Naive thymus-derived CD4-positive, alpha-beta T cell (primary cell): Measurements from ENCODE around the gene SMC5. TPM values are rescaled to one million over a fixed set of nuclear protein-coding genes. Genes with fewer than 3 reads are reported as not detected.

ENCODE experiments used
- ATAC-seq: fragments of 150-1000 bp; cut with Tn5 transposase; 2 replicates; pipeline ENCODE4 v1.10.0; 2021; ENCODE audit warnings: mild to moderate bottlenecking, moderate library complexity
- CTCF ChIA-PET: fragments of 350-600 bp; sonication (Branson Sonifier 250); formaldehyde crosslinking; loops from one replicate; lab custom pipeline; 2021; ENCODE audit warnings: antibody characterized with exemption; lab: Charles Lee
- POLR2A ChIA-PET: fragments of 350-600 bp; sonication (Branson Sonifier 250); formaldehyde crosslinking; loops from one replicate; lab custom pipeline; 2021; ENCODE audit warnings: antibody characterized with exemption, inconsistent platforms; lab: Charles Lee
- DNase-seq, 9 donors: peaks; one replicate each; pipeline versions ENCODE4 v3.0.0 to v3.0.0-alpha.2; 2020 to 2022; ENCODE audit warnings: mixed read lengths in 1 of 9
- H3K27ac ChIP-seq: one replicate; pipeline ENCODE4 v1.7.0; 2013; ENCODE audit warnings: mild to moderate bottlenecking, low read depth, low read length, moderate library complexity
- H3K27me3 ChIP-seq, 2 donors: one replicate each; pipeline ENCODE4 v1.7.0; 2013; ENCODE audit warnings: low read length in 2 of 2, mild to moderate bottlenecking in 2 of 2, moderate library complexity in 2 of 2; ENCODE audit not compliant: control insufficient read depth in 2 of 2, insufficient read depth in 2 of 2
- H3K36me3 ChIP-seq, 3 experiments: 1 replicate in 2 of 3; 2 replicates in 1 of 3; pipeline ENCODE4 v1.7.0; 2013; ENCODE audit warnings: low read length in 3 of 3, mild to moderate bottlenecking in 3 of 3, moderate library complexity in 1 of 3; ENCODE audit not compliant: insufficient read depth in 3 of 3, control insufficient read depth in 2 of 3
- H3K4me1 ChIP-seq, 2 donors: one replicate each; pipeline ENCODE4 v1.7.0; 2013; ENCODE audit warnings: low read length in 2 of 2, mild to moderate bottlenecking in 2 of 2, moderate library complexity in 1 of 2; ENCODE audit not compliant: control insufficient read depth in 2 of 2, insufficient read depth in 2 of 2
- H3K4me3 ChIP-seq: 2 replicates; pipeline ENCODE4 v1.7.0; 2013; ENCODE audit warnings: mild to moderate bottlenecking, low read length
- H3K9me3 ChIP-seq, 3 experiments: 1 replicate in 2 of 3; 2 replicates in 1 of 3; pipeline ENCODE4 v1.7.0; 2013; ENCODE audit warnings: low read length in 3 of 3; ENCODE audit not compliant: control insufficient read depth in 2 of 3
- H3K27ac Mint-ChIP-seq, 9 donors: one replicate each; pipeline ENCODE4 v1.8.0; 2020 to 2022; ENCODE audit warnings: mixed read lengths in 9 of 9, mild to moderate bottlenecking in 8 of 9, moderate library complexity in 5 of 9, inconsistent platforms in 2 of 9
- H3K27me3 Mint-ChIP-seq, 5 donors: one replicate each; pipeline ENCODE4 v1.8.0; 2021 to 2022; ENCODE audit warnings: mixed read lengths in 5 of 5, mild to moderate bottlenecking in 1 of 5
- H3K36me3 Mint-ChIP-seq, 5 donors: one replicate each; pipeline ENCODE4 v1.8.0; 2020 to 2022; ENCODE audit warnings: mixed read lengths in 5 of 5, mild to moderate bottlenecking in 3 of 5, inconsistent platforms in 1 of 5
- H3K4me1 Mint-ChIP-seq, 7 donors: one replicate each; pipeline ENCODE4 v1.8.0; 2020 to 2022; ENCODE audit warnings: mixed read lengths in 7 of 7, mild to moderate bottlenecking in 3 of 7, inconsistent platforms in 1 of 7
- H3K4me3 Mint-ChIP-seq, 10 donors: one replicate each; pipeline ENCODE4 v1.8.0; 2020 to 2022; ENCODE audit warnings: mild to moderate bottlenecking in 10 of 10, mixed read lengths in 10 of 10, moderate library complexity in 6 of 10, inconsistent platforms in 2 of 10
- H3K9me3 Mint-ChIP-seq, 11 donors: one replicate each; pipeline ENCODE4 v1.8.0; 2020 to 2022; ENCODE audit warnings: mixed read lengths in 11 of 11, mild to moderate bottlenecking in 4 of 11, inconsistent platforms in 1 of 11, moderate library complexity in 1 of 11
- intact Hi-C, 2 donors: fragments of 100-400 bp; cut with micrococcal nuclease; formaldehyde crosslinking; loops; one replicate each; pipeline ENCODE4 v1.15.1; 2023
- polyA plus RNA-seq, 2 donors: library from polyadenylated mRNA; unstranded; fragments of 300-500 nt; fragmentation: Illumina TruSeq; gene quantifications; one replicate each; pipeline ENCODE4 v1.2.3, GENCODE V29; 2021
- total RNA-seq, 6 experiments: library from RNA in 5 of 6; stranded (reverse) in 5 of 6; gene quantifications; 1 replicate in 5 of 6; 2 replicates in 1 of 6; pipeline ENCODE4 v1.2.3 and lab custom pipeline; 2021 to 2026

The SMC5 gene
- total and polyA plus RNA-seq, 7 experiments from 2014 or later, result 15.6 to 44.6 (median 29.6) TPM

DNA sequence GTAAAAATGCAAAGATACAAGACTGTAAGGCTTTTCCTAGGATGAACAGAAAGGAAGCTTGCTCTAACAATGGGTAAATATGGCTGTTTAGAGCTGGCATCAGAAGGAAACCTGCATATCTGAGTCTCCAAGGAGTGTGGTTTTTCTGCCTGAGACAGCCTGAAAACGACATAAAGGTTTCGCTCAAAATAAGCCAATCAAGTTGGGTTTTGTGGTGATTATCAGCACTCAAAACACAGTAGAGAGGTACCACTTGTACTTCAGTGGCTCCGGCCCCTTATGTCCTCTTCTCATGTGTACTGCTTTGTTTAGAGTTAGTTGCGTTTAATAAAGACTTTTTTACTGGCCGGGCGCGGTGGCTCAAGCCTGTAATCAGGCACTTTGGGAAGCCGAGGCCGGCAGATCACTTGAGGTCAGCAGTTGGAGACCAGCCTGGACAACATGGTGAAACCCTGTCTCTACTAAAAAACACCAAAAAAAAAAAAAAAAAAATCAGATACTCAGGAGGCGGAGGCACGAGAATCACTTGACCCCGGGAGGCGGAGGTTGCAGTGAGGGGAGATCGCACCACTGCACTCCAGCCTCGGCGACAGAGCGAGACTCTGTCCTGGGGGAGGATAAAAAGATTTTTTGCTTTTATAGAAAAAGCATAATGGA is 116.3 kb downstream of the SMC5 start:
- intact Hi-C loops, result no loop called here
- Histone ChIP-seq H3K9me3 (no peaks in the 10 kb centered on the region), H3K36me3 (no peaks in the 10 kb centered on the region), H3K27ac (no peak overlapping the region), H3K27me3 (no peaks in the 10 kb centered on the region), H3K4me3 (no peak overlapping the region), H3K4me1 (no peaks in the 10 kb centered on the region)
- Mint-ChIP-seq H3K9me3 (peaks cover 0 to 2% (median 0%) of the 10 kb centered on the region in 11 donors), H3K4me3 (no peak overlapping the region), H3K4me1 (no peaks in the 10 kb centered on the region), H3K27ac (no peak overlapping the region), H3K27me3 (no peaks in the 10 kb centered on the region), H3K36me3 (no peaks in the 10 kb centered on the region)
- DNase-seq (no peak), ATAC-seq (no peak)
- ChIA-PET CTCF (interaction anchor here (1.0 kb wide), 1 partner anchor 227 kb away, joined by 3 read pairs; no protein-coding TSS in a partner anchor), POLR2A (no interaction called here)

- Histone ChIP-seq H3K27me3 (no peaks in the 10 kb centered on the region), H3K36me3 (peaks cover 0 to 14% (median 5%) of the 10 kb centered on the region in 3 experiments), H3K4me3 (no peak overlapping the region), H3K9me3 (no peaks in the 10 kb centered on the region), H3K27ac (no peak overlapping the region), H3K4me1 (peaks cover 0 to 4% of the 10 kb centered on the region in 2 donors)
- Mint-ChIP-seq H3K27me3 (no peaks in the 10 kb centered on the region), H3K27ac (peak overlapping the region in 3 of 9 donors; percentile 3 to 69 (median 5)), H3K36me3 (peaks cover 4 to 29% (median 26%) of the 10 kb centered on the region in 5 donors), H3K4me3 (no peak overlapping the region), H3K4me1 (peaks cover 0 to 35% (median 21%) of the 10 kb centered on the region in 7 donors), H3K9me3 (no peaks in the 10 kb centered on the region)
- intact Hi-C loops, result no loop called here
- POLR2A ChIA-PET, result interaction anchor here (0.7 kb wide), 1 partner anchor 23 kb away, joined by 3 read pairs; no protein-coding TSS in a partner anchor
- ATAC-seq, result no peak
- CTCF ChIA-PET, result no interaction called here
- no peak for DNase-seq
These were observed 123.4 kb downstream of the SMC5 start for GRCh38 chr9:70382046-70382708.

GRCh38 chr9:70382709-70383605 is 124.2 kb downstream of the SMC5 start:
- peaks cover 4 to 43% (median 29%) of the 10 kb centered on the region in 7 donors for H3K4me1 Mint-ChIP-seq
- peaks cover 10 to 37% (median 33%) of the 10 kb centered on the region in 5 donors for H3K36me3 Mint-ChIP-seq
- intact Hi-C loops, result no loop called here
- Histone ChIP-seq H3K27ac (no peak overlapping the region), H3K4me3 (no peak overlapping the region), H3K27me3 (no peaks in the 10 kb centered on the region), H3K9me3 (no peaks in the 10 kb centered on the region), H3K4me1 (peaks cover 0 to 4% of the 10 kb centered on the region in 2 donors), H3K36me3 (peaks cover 0 to 19% (median 5%) of the 10 kb centered on the region in 3 experiments)
- H3K27me3 Mint-ChIP-seq, result no peaks in the 10 kb centered on the region
- H3K9me3 Mint-ChIP-seq, result no peaks in the 10 kb centered on the region
- ChIA-PET CTCF (no interaction called here), POLR2A (interaction anchor here (0.5 to 1.2 kb wide), 3 partner anchors 11 to 1633 kb away, joined by 3 read pairs; no protein-coding TSS in a partner anchor)
- H3K4me3 Mint-ChIP-seq, result peak overlapping the region in 1 of 10 donors; percentile 54
- H3K27ac Mint-ChIP-seq, result peak overlapping the region in 5 of 9 donors; percentile 3 to 69 (median 24)
- DNase-seq (no peak), ATAC-seq (no peak)

DNA sequence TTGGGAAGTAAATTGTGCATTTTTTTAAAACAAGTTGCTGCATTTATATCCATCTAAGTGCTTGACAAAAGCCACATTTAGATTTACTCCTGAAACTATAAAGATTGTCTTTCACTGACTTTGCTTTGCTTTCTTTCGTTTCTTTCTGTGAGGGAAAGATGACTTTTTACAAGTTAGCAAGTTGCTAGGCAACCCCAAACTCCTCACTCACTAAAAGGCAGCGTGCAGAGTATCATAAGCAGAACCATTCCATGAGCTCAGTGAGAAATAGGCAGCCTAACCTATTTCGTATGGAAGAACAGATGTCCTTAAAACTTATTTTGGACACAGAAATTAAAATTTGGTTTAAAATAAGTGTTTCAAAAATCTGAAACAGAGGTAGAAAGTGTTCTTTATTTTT is 126.6 kb downstream of the SMC5 start:
- intact Hi-C loops, result loop anchor here in 1 of 2 donors (2.0 kb wide), 1 partner anchor 13 kb away; no protein-coding TSS in a partner anchor
- Histone ChIP-seq H3K4me1 (peaks cover 0 to 16% of the 10 kb centered on the region in 2 donors), H3K36me3 (peaks cover 0 to 19% (median 5%) of the 10 kb centered on the region in 3 experiments), H3K27me3 (no peaks in the 10 kb centered on the region), H3K27ac (no peak overlapping the region), H3K4me3 (no peak overlapping the region), H3K9me3 (no peaks in the 10 kb centered on the region)
- Mint-ChIP-seq H3K9me3 (no peaks in the 10 kb centered on the region), H3K27me3 (no peaks in the 10 kb centered on the region), H3K4me3 (no peak overlapping the region), H3K36me3 (peaks cover 10 to 48% (median 39%) of the 10 kb centered on the region in 5 donors), H3K4me1 (peaks cover 11 to 68% (median 53%) of the 10 kb centered on the region in 7 donors), H3K27ac (no peak overlapping the region)
- DNase-seq (no peak), ATAC-seq (no peak)
- CTCF ChIA-PET, result interaction anchor here (0.6 kb wide), 1 partner anchor 21 kb away, joined by 3 read pairs; no protein-coding TSS in a partner anchor
- POLR2A ChIA-PET, result no interaction called here

- Mint-ChIP-seq H3K36me3 (peaks cover 10 to 48% (median 37%) of the 10 kb centered on the region in 5 donors), H3K9me3 (no peaks in the 10 kb centered on the region), H3K4me1 (peaks cover 34 to 85% (median 70%) of the 10 kb centered on the region in 7 donors), H3K27ac (no peak overlapping the region), H3K4me3 (peak overlapping the region in 3 of 10 donors; percentile 4 to 12 (median 7)), H3K27me3 (no peaks in the 10 kb centered on the region)
- POLR2A ChIA-PET, result no interaction called here
- intact Hi-C loops, result no loop called here
- Histone ChIP-seq H3K9me3 (no peaks in the 10 kb centered on the region), H3K27ac (no peak overlapping the region), H3K4me1 (peaks cover 7 to 38% of the 10 kb centered on the region in 2 donors), H3K36me3 (peaks cover 0 to 19% (median 5%) of the 10 kb centered on the region in 3 experiments), H3K27me3 (no peaks in the 10 kb centered on the region), H3K4me3 (no peak overlapping the region)
- CTCF ChIA-PET, result interaction anchor here (0.9 kb wide), 1 partner anchor 214 kb away, joined by 3 read pairs; no protein-coding TSS in a partner anchor
- DNase-seq (no peak), ATAC-seq (no peak)
These were observed 128.9 kb downstream of the SMC5 start for GRCh38 chr9:70387663-70388062.

- CTCF ChIA-PET, result interaction anchor here (1.1 kb wide), 1 partner anchor 13 kb away, joined by 3 read pairs; no protein-coding TSS in a partner anchor
- Histone ChIP-seq H3K27ac (no peak overlapping the region), H3K27me3 (no peaks in the 10 kb centered on the region), H3K36me3 (peaks cover 0 to 19% (median 5%) of the 10 kb centered on the region in 3 experiments), H3K4me3 (no peak overlapping the region), H3K9me3 (no peaks in the 10 kb centered on the region), H3K4me1 (peaks cover 7 to 49% of the 10 kb centered on the region in 2 donors)
- DNase-seq, result no peak
- intact Hi-C loops, result loop anchor here in 1 of 2 donors (1.0 kb wide), 1 partner anchor 9 kb away; no protein-coding TSS in a partner anchor
- H3K4me1 Mint-ChIP-seq, result peaks cover 43 to 92% (median 77%) of the 10 kb centered on the region in 7 donors
- peaks cover 8 to 39% (median 31%) of the 10 kb centered on the region in 5 donors for H3K36me3 Mint-ChIP-seq
- H3K27ac Mint-ChIP-seq, result peak overlapping the region in 6 of 9 donors; percentile 33 to 72 (median 48)
- no peaks in the 10 kb centered on the region for H3K27me3 Mint-ChIP-seq
- POLR2A ChIA-PET, result interaction anchor here (0.8 to 4.0 kb wide), 4 partner anchors 19 to 31 kb away, joined by 3 to 40 read pairs (median 12); partner anchors contain the start of gene KLF9
- no peaks in the 10 kb centered on the region for H3K9me3 Mint-ChIP-seq
- H3K4me3 Mint-ChIP-seq, result peak overlapping the region in 5 of 10 donors; percentile 10 to 72 (median 51)
- no peak for ATAC-seq
These were observed 130.4 kb downstream of the SMC5 start for GRCh38 chr9:70389188-70389587.
